ENCODE measurements around the gene SMIM36. TPM values are rescaled to one million over a fixed set of nuclear protein-coding genes. Genes with fewer than 3 reads are reported as not detected.
A peak's percentile ranks its signal among the peaks of the same experiment; 100 is the strongest.

SMIM36 gene
- polyA plus RNA-seq, 3 donors: not detected

DNA sequence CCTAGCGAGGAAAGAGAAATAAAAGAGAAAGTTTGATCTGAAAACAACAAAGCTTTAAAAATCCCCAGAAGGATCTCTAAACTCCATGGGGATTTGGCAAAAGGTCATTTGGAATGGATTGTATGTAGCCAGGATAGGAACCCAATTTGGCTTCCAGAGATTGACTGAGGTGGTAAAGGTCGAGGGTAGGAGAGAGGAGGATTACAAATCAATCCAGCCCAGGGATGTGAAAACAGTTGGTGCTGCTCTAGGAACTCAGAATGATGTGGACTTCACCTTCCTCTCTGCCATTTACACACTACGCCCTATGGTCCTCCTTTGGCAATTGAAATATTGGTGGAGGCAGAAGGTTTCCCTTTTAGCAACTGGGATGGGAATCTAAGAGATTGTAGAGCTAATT, 18.8 kb upstream of the SMIM36 start:
- Histone ChIP-seq H4K20me1 (ENCODE audit: insufficient read depth, low read length) (no peaks in the 10 kb centered on the region), H3K36me3 (replicated peaks in 1 of 2; ENCODE audit: control insufficient read depth in 1 of 2, insufficient read depth in 2 of 2, low read length in 2 of 2) (no peaks in the 10 kb centered on the region), H3K4me1 (ENCODE audit: control insufficient read depth in 1 of 2, insufficient read depth in 2 of 2, low read length in 2 of 2) (no peaks in the 10 kb centered on the region), H3K27ac (ENCODE audit: low read depth in 1 of 2, low read length in 2 of 2) (no peak overlapping the region), H2AFZ (ENCODE audit: insufficient read depth, low read depth, low read length, poor library complexity, severe bottlenecking) (no peak overlapping the region), H3K4me2 (replicated peaks; ENCODE audit: extremely low read depth, low read length, poor library complexity, severe bottlenecking) (no peak overlapping the region), H3K9ac (ENCODE audit: insufficient read depth, low read length, poor library complexity, severe bottlenecking) (no peak overlapping the region), H3K9me3 (replicated peaks in 1 of 2; ENCODE audit: control insufficient read depth in 1 of 2, insufficient read depth in 1 of 2, low read length in 2 of 2) (no peaks in the 10 kb centered on the region), H3K79me2 (ENCODE audit: insufficient read depth, low read length) (no peaks in the 10 kb centered on the region), H3K4me3 (replicated peaks in 1 of 3; ENCODE audit: low read depth in 2 of 3, low read length in 3 of 3) (no peak overlapping the region), H3K27me3 (ENCODE audit: control insufficient read depth in 2 of 2, insufficient read depth in 2 of 2, low read length in 2 of 2) (no peaks in the 10 kb centered on the region)
- Mint-ChIP-seq H3K4me1 (no peaks in the 10 kb centered on the region), H3K36me3 (no peaks in the 10 kb centered on the region), H3K27me3 (ENCODE audit: low read depth in 3 of 3) (peaks cover 1 to 3% (median 2%) of the 10 kb centered on the region in 3 donors), H3K27ac (no peak overlapping the region), H3K4me3 (no peak overlapping the region), H3K9me3 (peaks cover 0 to 6% (median 0%) of the 10 kb centered on the region in 7 donors)
- no peak for DNase-seq
- TF ChIP-seq CTCF (IDR thresholded peaks at IDR 0.05): no peak
- WGBS (ENCODE audit: insufficient coverage): no CpG with 5 or more reads among the region's 3 CpGs
- intact Hi-C loops (cut with micrococcal nuclease): no loop called here

DNA sequence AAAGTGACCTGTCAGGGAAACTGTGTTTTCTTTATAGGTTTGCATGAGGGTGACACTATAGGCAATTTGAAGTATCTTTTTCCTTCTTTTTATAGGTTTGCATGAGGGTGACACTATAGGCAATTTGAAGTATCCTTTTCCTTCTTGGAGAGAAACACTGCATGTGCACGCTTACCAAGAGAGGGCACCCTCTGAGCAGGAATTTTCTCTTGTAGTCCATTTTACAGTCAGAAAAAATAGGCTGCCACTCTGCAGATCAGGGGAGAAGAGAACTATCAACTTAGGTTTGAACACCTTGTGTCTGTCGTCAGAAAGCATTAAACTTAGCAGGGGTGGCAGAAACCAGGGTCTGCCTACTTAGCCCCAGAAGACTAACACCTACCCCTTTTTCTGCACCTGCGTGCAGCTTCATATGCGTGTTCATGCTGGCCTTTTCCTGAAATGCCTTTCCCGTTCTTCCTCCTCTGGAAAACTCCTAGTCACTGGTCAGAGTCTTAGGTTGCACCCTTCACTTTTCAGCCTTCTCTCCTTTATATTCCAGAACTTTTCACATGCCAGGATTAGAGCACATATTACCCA, 16.4 kb upstream of the SMIM36 start:
- Histone ChIP-seq H3K4me1 (ENCODE audit: control insufficient read depth in 1 of 2, insufficient read depth in 2 of 2, low read length in 2 of 2) (no peaks in the 10 kb centered on the region), H3K4me3 (replicated peaks in 1 of 3; ENCODE audit: low read depth in 2 of 3, low read length in 3 of 3) (no peak overlapping the region), H2AFZ (ENCODE audit: insufficient read depth, low read depth, low read length, poor library complexity, severe bottlenecking) (no peak overlapping the region), H3K79me2 (ENCODE audit: insufficient read depth, low read length) (no peaks in the 10 kb centered on the region), H3K27me3 (ENCODE audit: control insufficient read depth in 2 of 2, insufficient read depth in 2 of 2, low read length in 2 of 2) (no peaks in the 10 kb centered on the region), H4K20me1 (ENCODE audit: insufficient read depth, low read length) (no peaks in the 10 kb centered on the region), H3K4me2 (replicated peaks; ENCODE audit: extremely low read depth, low read length, poor library complexity, severe bottlenecking) (no peak overlapping the region), H3K27ac (ENCODE audit: low read depth in 1 of 2, low read length in 2 of 2) (no peak overlapping the region), H3K9me3 (replicated peaks in 1 of 2; ENCODE audit: control insufficient read depth in 1 of 2, insufficient read depth in 1 of 2, low read length in 2 of 2) (no peaks in the 10 kb centered on the region), H3K9ac (ENCODE audit: insufficient read depth, low read length, poor library complexity, severe bottlenecking) (no peak overlapping the region), H3K36me3 (replicated peaks in 1 of 2; ENCODE audit: control insufficient read depth in 1 of 2, insufficient read depth in 2 of 2, low read length in 2 of 2) (no peaks in the 10 kb centered on the region)
- Mint-ChIP-seq H3K4me1 (peaks cover 8% of the 10 kb centered on the region), H3K27me3 (ENCODE audit: low read depth in 3 of 3) (peaks cover 0 to 3% (median 1%) of the 10 kb centered on the region in 3 donors), H3K4me3 (no peak overlapping the region), H3K36me3 (no peaks in the 10 kb centered on the region), H3K9me3 (peaks cover 0 to 3% (median 0%) of the 10 kb centered on the region in 7 donors), H3K27ac (no peak overlapping the region)
- peak in 2 of 3 donors; percentile 8 to 20 for DNase-seq
- peak; percentile 32 for TF ChIP-seq CTCF (IDR thresholded peaks at IDR 0.05)
- 91% methylated on average over 4 of the region's 5 CpGs for WGBS (ENCODE audit: insufficient coverage)
- intact Hi-C loops (cut with micrococcal nuclease): loop anchor here (2.0 to 10.0 kb wide), 6 partner anchors 73 to 247 kb away; no protein-coding TSS in a partner anchor
